Right atrium auricular region (tissue), 2 donors: ENCODE measurements around the gene TIMM8B. TPM values are rescaled to one million over a fixed set of nuclear protein-coding genes. Genes with fewer than 3 reads are reported as not detected.

ENCODE experiments used
- DNase-seq: peaks from one replicate; pipeline ENCODE4 v3.0.0-alpha.2; 2019; ENCODE audit warnings: low spot score
- H3K27ac ChIP-seq, 2 donors: fragments of 200-600 bp; sonication (generic); 1 replicate in 1 of 2; 2 replicates in 1 of 2; pipeline ENCODE4 v1.5.1; 2016 to 2019
- H3K27me3 ChIP-seq, 2 donors: fragments of 200-600 bp; sonication (generic); one replicate each; pipeline versions ENCODE4 v1.5.1 to v1.6.0; 2017 to 2019
- H3K36me3 ChIP-seq: fragments of 200-600 bp; sonication (generic); one replicate; pipeline ENCODE4 v1.5.1; 2016
- H3K4me1 ChIP-seq, 2 donors: fragments of 200-600 bp; sonication (generic); one replicate each; pipeline versions ENCODE4 v1.5.1 to v1.6.0; 2017 to 2019
- H3K4me3 ChIP-seq, 2 donors: fragments of 200-600 bp; sonication (generic); 1 replicate in 1 of 2; 2 replicates in 1 of 2; pipeline ENCODE4 v1.5.1; 2017 to 2019; ENCODE audit warnings: mild to moderate bottlenecking in 1 of 2, moderate library complexity in 1 of 2
- H3K9me3 ChIP-seq, 2 donors: fragments of 200-600 bp; sonication (generic); one replicate each; pipeline ENCODE4 v1.5.1; 2019
- total RNA-seq, 2 donors: library from RNA; depleted of rRNA; stranded (reverse); fragments of >200 nt; gene quantifications; one replicate each; pipeline ENCODE4 v1.1.0, GENCODE V29; 2016
- TF ChIP-seq, protein P1 (sequence below), 2 donors: fragments of 200-600 bp; sonication (generic); IDR thresholded peaks; one replicate each; pipeline ENCODE4 v1.5.1; 2019; ENCODE audit warnings: antibody characterized with exemption in 2 of 2

Gene TIMM8B
- total RNA-seq, 2 donors from 2014 or later: 54.3 to 61.4 TPM

DNA sequence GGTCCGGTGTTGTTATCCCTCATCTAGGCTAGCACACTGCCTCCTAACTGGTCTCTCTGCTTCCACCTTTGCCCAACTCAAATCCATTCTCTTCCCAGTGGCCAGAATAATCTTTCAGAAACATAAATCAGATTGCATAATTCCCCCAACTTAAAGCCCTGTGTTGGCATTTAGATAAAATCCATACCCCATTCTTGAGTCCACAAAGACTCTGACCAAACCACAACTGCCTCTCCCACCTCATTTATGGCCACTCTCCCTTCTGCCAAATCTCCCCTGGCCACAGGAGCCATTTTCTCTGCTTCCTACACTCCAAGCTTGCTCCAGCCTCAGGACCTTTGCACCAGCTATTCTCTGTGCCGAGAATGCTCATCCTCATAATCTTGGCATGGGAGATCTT is 40.5 kb upstream of the TIMM8B start:
- Histone ChIP-seq H3K4me3 (no peak overlapping the region), H3K27me3 (no peaks in the 10 kb centered on the region), H3K9me3 (no peaks in the 10 kb centered on the region), H3K27ac (no peak overlapping the region), H3K36me3 (no peaks in the 10 kb centered on the region), H3K4me1 (no peaks in the 10 kb centered on the region)
- DNase-seq: no peak
- TF ChIP-seq, protein P1, sequence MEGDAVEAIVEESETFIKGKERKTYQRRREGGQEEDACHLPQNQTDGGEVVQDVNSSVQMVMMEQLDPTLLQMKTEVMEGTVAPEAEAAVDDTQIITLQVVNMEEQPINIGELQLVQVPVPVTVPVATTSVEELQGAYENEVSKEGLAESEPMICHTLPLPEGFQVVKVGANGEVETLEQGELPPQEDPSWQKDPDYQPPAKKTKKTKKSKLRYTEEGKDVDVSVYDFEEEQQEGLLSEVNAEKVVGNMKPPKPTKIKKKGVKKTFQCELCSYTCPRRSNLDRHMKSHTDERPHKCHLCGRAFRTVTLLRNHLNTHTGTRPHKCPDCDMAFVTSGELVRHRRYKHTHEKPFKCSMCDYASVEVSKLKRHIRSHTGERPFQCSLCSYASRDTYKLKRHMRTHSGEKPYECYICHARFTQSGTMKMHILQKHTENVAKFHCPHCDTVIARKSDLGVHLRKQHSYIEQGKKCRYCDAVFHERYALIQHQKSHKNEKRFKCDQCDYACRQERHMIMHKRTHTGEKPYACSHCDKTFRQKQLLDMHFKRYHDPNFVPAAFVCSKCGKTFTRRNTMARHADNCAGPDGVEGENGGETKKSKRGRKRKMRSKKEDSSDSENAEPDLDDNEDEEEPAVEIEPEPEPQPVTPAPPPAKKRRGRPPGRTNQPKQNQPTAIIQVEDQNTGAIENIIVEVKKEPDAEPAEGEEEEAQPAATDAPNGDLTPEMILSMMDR (IDR thresholded peaks at IDR 0.05): no peak

DNA sequence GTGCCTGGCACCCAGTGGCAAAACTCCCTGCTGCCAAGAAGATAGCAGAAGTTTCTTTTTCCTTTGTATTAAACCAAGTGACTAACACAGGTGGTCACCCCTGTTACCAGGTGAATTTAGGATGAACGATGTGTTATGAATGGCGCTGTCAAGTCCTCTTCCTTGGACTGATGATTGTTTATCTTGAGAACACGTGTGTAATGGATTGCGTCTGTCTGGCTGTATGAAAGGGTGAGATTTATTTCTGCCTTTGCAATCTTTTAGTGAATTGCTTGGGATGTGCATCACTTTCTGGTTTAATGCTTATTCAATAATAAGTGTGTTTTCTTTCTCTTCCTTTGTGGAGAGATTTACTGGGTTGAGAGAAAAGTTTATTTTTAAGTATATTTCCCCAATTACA is 36.6 kb upstream of the TIMM8B start:
- Histone ChIP-seq H3K27ac (no peak overlapping the region), H3K4me1 (no peaks in the 10 kb centered on the region), H3K4me3 (no peak overlapping the region), H3K36me3 (peaks cover 8% of the 10 kb centered on the region), H3K9me3 (no peaks in the 10 kb centered on the region), H3K27me3 (no peaks in the 10 kb centered on the region)
- TF ChIP-seq, protein P1 (IDR thresholded peaks at IDR 0.05): no peak
- DNase-seq: no peak

DNA sequence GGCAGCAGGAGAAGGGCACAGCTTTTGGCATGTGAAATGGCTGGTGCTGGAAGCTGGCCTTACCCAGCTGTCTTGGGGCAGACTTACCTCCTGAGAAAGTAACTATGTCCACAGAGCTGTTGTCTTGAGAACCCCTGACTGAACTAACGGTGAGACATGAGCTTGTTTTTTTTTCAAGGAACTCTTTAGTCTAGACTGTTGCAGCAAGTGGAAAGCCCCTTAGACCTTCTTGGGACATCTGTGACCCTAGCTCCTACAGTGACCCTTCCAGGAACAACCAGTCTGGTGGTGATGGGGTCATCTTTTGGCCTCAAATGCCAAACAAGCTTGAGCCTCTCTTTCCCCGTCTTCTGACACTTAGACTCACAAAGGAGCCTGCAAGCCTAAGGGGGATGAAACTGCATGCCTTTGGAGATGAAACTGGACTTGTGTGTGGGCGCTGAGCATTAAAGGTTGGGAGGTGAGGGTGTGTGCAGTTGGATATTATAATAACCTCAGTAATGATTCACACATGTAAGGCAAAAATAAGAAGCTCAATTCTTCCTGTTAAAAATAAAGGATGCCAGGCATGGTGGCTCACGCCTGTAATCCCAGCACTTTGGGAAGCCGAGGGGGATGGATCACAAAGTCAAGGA is 35.5 kb upstream of the TIMM8B start:
- H3K9me3 ChIP-seq: no peaks in the 10 kb centered on the region
- no peaks in the 10 kb centered on the region for H3K27me3 ChIP-seq
- no peak for DNase-seq
- no peak overlapping the region for H3K4me3 ChIP-seq
- peaks cover 8% of the 10 kb centered on the region for H3K36me3 ChIP-seq
- TF ChIP-seq, protein P1 (IDR thresholded peaks at IDR 0.05): no peak
- H3K4me1 ChIP-seq: no peaks in the 10 kb centered on the region
- no peak overlapping the region for H3K27ac ChIP-seq

DNA sequence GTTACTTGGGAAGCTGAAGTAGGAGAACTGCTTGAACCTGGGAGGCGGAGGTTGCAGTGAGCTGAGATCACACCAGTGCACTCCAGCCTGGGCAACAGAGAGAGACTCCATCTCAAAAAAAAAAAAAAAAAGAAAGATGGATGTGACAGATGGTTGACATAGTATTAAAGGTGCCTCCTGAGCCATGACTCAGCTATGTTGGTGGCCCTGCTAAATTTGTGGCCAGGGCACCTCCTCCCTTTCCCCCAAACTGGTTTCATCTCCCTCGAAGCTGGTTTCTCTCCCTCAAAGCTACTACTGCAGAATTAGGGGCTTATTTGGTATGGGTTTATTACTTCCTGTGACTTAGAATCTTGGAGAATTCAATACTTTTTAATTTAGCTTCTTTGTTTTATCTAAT is 31.6 kb upstream of the TIMM8B start:
- TF ChIP-seq, protein P1 (IDR thresholded peaks at IDR 0.05): no peak
- Histone ChIP-seq H3K36me3 (peaks cover 8% of the 10 kb centered on the region), H3K27me3 (no peaks in the 10 kb centered on the region), H3K9me3 (no peaks in the 10 kb centered on the region), H3K27ac (no peak overlapping the region), H3K4me3 (no peak overlapping the region), H3K4me1 (no peaks in the 10 kb centered on the region)
- no peak for DNase-seq

DNA sequence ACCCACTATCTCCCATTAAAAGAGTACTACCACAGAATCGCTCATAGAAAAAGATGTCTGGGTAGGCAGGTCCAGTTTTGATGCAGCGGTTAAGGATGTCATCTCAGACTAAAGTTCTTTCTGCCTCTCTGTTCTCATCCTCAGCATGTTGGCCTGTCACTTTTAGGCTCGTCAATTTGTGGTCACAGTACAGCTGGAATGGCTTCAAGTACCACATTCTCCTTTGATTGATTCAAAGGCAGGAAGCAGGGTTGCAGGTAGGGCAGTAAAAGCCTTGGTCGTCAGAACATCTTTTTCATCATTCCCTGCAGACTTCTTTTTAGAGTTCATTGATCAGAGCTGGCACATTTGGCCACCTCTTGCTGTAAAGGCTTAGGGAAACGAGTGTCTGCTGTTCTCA is 28.8 kb upstream of the TIMM8B start:
- Histone ChIP-seq H3K36me3 (peaks cover 8% of the 10 kb centered on the region), H3K27ac (no peak overlapping the region), H3K4me1 (no peaks in the 10 kb centered on the region), H3K4me3 (no peak overlapping the region), H3K27me3 (no peaks in the 10 kb centered on the region), H3K9me3 (no peaks in the 10 kb centered on the region)
- DNase-seq: no peak
- TF ChIP-seq, protein P1 (IDR thresholded peaks at IDR 0.05): no peak

DNA sequence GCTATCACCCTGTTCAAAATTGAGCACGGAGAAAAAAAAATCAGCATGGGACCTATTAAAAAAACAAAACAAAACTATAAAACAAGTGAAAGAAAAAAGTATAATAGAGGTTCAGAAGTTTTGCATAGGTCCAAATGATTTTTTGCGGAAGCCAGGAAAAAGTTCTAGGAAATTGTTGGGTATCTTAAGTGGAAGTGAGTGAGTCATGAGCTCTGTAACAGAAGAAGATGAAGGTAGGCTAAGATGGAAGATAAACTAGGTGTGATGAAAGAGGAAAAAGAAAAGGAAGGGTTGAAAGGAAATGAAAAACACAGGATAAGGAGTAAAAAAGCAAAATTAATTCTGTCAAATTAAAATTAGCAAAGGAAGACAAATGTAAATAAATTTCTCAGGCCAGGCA is 27.9 kb upstream of the TIMM8B start:
- Histone ChIP-seq H3K4me1 (no peaks in the 10 kb centered on the region), H3K27ac (no peak overlapping the region), H3K36me3 (peaks cover 5% of the 10 kb centered on the region), H3K4me3 (no peak overlapping the region), H3K9me3 (no peaks in the 10 kb centered on the region), H3K27me3 (no peaks in the 10 kb centered on the region)
- DNase-seq: no peak
- TF ChIP-seq, protein P1 (IDR thresholded peaks at IDR 0.05): no peak
